GM18861 (cell line): ENCODE measurements around the gene GTF3C5.
"Not testable (repeated sequence)": the region's sequence is repeated elsewhere in the genome, so short reads cannot be mapped to it uniquely, and the experiment has no call there.

Experiments
- ATAC-seq: cut with Tn5 transposase; IDR thresholded peaks from one replicate; pipeline ENCODE4 v1.9.1; 2021; ENCODE audit not compliant: unreplicated experiment

GTF3C5 gene

DNA sequence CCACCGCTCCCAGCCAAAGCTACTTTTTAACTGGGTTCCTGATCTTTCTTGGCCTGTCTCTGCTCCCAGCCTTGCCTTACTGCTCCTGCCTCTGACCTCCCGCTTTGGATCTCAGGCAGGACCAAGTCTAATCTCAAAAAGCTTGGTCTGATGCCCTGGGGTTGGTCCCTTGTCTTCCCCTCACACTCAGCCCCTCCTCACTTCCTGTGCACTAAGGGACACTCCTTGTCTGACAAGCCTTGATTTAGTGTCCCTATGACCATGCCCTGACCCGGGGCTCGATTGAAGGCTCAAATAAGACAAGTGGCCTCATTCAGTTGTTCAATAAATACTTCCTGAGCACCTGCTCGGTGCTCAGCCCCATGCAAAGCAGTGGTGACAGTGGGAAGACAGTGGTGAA, 3.7 kb upstream of the GTF3C5 start:
- no peak for ATAC-seq

DNA sequence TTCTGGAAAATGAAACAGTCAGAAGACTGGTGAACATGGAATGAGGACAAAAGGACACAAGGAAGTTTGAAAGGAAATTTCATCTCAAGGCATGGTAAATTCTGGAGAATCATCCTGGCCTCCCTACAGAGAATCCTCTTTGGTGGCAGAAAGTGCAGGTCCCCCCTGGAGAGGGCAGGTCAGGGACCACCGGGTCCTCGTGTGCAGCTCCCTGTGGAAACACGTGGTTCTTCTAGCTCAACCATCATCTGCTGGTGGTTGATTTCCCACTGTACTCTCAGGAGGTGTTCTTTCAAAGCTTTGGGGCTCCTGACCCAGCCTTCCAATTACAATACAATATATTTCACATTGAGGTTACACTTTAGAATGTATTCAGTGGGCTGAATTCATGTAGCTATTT, 2.6 kb upstream of the GTF3C5 start:
- no peak for ATAC-seq

DNA sequence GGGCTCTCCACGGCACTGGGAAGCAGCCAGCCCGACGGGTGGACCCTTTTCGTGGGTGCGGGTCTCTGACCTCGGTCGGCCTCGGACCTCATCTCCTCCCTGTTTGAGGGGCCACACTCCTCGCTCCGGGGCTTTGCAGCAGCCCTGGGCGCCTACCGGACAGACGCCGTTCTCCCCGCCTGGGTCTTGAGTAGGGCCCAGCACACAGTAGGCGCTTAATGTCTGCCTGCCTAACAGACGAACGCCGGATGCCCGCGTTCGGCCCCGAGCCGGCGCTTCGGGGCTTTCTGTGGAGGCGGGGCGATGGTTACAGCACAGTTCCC, 842 bp upstream of the GTF3C5 start:
- ATAC-seq = no peak

DNA sequence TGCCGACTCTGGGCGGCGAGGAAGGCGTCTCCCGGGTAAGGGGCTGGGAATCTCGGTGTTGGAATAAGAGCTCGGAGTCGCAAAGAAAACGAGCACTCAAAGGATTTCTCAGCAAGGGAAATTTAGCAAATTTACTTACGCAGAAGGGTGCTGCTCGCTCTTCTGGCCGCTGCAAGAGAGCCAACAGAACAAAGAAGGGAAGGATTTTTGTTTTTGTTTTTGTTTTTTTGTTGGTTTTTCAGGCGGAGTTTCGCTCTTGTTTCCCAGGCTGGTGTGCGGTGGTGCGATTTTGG, 279 bp downstream of the GTF3C5 start:
- no peak for ATAC-seq

DNA sequence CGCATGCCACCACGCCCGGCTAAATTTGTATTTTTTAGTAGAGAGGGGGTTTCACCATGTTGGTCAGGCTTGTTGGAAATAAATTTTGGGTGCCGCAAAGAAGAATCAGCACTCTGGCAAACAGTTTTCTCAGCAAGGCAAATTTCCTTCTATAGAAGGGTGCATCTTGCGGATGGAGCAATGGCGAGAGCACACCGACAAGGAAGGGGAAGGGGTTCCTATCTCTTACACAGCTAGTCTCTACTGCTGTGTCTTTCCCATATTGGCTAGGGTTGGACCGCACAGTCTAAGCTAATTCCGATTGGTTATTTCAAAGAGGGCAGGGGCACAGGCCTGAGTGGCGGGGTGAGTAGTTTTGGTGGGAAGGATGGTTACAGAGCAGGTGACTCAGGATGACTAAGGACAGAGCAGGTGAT, 707 bp downstream of the GTF3C5 start:
- no peak for ATAC-seq

DNA sequence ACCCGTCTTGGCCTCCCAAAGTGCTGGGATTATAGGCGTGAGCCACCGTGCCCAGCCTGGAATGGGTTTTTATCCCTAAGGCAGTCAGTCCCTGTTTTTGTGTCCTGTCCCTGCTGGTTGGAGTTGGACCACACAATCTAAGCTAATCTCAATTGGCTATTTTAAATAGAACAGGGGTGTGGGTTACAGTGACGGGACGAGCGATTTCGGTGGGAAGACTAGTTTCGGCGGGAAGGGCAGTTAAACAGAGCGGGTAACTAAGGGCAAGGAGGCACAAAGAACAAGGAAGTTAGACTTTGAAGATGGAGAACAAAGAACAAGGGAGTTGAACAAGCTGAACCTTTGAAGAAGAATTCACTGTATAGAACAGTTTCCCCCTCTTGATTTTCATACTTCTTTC, 1.4 kb downstream of the GTF3C5 start:
- ATAC-seq = no peak

DNA sequence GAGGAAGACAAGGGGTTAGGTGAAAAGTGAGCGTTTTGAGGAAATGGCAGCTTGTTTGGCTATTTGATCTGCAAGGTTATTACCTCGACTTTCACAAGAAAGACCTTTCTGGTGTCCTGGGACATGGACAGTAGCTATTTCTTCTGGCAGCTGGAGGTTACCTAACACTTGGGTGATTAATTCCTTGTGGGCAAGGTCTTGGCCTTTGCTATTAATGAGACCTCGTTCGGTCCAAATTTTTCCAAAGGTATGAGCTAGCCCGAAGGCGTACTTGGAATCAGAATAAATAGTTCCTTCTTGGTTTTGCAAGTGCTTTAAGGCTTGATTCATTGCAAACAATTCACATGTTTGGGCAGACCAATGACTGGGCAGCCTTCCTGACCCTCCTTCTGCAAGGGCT, 4.9 kb downstream of the GTF3C5 start:
- ATAC-seq = no peak

DNA sequence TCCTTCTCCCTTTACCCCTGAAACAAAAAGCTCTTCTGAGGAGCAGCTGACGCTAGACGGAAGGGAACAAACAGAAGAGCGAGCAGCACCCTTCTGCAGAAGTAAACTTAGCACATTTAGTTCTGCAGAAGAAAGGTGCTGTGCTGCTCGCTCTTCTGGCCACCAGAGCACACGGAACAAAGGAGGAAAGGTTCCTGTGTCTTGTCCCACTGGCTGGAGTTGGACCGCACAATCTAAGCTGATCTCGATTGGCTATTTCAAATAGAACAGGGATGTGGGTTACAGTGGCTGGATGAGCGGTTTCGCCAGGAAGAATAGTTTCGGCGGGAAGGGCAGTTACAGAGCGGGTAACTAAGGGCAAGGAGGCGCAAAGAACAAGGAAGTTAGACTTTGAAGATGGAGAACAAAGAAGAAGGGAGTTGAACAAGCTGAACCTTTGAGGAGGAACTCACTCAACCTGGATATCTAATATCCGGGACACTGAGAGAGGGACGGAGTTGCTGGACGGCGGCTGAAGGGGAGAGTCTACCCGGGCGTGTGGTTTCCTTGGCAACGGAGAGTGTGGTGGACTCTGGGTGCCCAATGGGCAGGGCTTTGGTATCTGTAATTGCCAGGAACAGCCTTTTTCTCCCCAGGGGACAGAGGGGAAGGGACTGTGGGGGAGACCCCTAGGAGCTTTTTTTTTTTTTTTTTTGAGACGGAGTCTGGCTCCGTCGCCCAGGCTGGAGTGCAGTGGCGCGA, 7.1 kb downstream of the GTF3C5 start:
- ATAC-seq = no peak

DNA sequence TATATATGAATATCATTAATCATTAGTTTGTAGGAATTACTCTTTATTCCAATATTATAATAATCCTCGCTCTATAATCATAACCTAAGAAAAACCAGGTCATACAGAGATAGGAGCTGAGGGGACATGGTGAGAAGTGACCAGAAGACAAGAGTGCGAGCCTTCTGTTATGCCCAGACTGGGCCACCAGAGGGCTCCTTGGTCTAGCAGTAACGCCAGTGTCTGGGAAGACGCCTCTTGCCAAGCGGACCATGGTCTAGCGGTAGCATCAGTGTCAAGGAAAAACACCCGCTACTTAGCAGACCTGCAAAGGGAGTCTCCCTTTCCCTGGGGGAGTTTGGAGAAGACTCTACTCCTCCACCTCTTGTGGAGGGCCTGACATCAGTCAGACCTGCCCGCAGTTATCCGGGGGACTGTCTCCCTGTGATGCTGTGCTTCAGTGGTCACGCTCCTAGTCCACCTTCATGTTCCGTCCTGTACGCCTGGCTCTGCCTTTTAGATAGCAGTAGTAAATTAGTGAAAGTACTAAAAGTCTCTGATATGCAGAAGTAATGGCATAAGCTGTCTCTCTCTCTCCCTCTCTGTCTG, 10.2 kb downstream of the GTF3C5 start:
- ATAC-seq = not testable (repeated sequence)

DNA sequence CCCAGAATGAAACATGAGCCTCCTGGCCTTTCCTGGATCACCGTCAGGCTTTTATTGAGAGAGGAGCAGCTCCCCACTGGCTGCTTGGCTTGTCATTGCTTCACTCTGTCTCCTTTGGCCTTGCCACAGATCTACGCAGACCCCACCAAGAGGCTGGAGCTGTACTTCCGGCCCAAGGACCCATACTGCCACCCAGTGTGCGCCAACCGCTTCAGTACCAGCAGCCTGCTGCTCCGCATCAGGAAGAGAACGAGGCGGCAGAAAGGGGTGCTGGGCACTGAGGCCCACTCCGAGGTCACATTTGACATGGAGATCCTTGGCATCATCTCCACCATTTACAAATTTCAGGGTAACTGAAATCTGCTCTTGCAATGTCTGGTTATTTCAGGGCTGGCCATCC, 11.2 kb downstream of the GTF3C5 start:
- ATAC-seq = no peak

DNA sequence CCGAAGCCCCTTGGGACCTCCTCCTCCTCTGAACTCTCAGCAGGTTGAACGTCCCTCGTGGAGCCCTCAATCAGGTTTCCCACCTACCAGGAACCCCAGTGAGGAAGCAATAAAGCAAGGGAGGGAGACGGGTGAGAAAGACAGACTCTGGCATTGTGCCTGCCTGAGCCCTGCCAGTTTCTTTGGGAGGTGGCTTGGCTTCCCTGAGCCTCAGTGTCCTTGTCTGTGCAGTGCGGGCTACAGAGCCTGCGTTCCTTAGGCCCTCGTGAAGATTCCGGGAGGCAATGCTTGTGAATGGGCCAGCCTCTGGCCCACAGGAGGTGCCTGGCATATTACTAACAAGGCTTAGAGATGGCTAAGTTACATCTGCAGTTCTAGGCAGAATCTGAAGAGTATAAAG, 11.9 kb downstream of the GTF3C5 start:
- ATAC-seq = no peak

DNA sequence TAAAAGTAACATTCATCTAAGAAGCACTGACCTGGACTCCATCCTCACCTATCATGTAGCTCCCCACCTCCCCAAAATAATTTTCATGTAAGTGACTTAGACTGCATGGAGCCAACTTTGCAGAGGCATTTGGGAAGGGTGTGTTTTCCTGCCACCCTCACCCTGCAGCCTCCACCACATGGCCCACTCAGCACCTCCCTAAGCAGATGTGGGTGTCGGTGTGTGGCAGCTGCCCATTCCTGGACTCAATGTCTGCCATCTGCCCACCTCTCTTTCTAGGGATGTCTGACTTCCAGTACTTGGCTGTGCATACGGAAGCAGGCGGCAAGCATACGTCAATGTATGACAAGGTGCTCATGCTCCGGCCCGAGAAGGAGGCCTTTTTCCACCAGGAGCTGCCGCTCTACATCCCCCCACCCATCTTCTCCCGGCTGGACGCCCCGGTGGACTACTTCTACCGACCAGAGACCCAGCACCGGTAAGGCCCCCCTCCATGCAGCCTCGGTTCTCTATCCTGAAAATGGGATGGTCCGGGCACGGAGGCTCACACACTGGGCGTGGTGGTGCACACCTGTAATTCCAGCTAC, 12.7 kb downstream of the GTF3C5 start:
- no peak for ATAC-seq

DNA sequence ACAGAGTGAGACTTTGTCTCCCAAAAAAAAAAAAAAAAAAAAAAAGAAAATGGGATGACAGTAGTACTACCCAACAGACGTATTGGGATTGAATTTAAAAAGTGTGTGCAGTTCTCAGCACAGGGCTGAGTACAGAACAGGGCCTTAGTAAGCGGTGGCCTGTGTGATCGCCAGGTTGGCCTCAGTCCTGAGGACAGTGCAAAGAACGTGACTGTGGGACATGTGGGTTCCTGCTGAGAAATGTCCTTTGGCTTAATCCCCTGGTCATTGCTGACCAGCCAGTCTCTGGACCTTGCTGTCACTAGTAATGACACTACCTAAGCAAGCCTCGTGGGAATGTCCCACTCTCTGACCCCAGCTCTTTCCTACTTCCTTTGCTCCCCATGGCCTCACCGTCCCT, 13.3 kb downstream of the GTF3C5 start:
- no peak for ATAC-seq

DNA sequence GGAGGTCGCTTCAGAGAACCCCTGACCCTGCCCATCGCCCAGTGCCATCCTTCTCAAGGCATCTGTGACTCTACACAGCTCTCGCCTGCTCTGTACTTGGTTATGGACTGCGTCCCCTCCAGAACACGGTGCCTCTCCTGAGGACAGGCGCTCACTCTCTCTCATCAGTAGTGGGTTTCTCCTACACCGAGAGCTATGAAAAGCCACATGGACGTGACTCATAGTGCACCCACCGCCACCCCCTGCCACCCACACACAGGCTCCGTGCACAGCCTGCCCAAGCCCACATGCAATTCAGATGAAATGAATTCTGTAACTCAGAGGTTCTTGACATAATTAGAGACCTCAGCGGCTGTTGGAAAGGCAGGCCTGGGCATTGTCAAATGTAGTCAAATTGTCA, 13.9 kb downstream of the GTF3C5 start:
- no peak for ATAC-seq

DNA sequence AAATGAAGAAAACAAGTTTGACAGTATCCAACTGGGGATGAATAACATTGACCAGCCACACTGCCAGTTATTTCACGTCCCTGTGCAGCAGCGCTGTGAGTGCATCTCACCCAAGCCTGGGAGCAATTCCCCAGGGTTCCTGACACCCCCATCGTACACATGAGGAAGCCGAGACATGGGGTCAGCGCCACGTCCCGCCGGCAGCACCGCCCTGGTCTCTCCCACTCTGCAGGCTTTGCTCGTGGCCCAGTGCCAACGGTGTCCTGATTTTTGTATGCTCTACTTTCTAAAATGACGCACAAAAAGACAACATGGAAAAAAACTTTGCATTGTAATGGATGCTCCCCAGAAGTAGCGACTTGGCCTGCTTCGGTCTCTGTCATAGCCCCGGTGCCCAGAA, 14.3 kb downstream of the GTF3C5 start:
- no peak for ATAC-seq

DNA sequence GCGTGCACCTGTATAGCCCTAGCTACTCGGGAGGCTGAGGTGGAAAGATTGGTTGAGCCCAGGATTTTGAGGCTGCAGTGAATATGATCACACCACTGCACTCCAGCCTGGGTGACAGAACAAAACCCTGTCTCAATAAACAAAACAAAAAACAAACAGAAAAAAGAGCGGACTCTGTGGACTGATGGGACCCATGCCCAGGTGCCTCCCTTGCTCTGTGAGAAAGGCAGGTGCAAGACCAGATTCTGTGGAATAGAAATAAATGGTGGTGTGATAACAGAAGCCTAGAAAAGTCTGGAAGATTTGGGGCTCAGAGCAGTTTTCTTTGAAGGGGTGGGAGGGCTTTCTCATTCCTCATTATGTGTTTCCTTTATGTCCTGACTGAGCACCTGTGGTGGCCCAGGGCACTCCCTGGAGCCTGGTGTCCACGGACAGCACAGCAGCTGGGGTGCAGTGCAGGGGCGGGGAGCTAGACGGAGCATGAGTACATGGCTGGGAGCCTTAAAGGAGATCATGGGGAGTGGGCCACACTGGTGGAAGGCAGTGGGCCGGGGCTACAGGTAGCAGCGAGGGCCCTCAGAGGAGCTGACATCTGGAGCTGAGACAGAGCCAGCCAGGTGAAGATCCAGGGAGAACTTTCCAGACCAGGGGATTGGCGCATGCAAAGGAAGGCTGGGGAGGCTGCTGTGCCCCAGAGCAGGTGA, 15.6 kb downstream of the GTF3C5 start:
- no peak for ATAC-seq

DNA sequence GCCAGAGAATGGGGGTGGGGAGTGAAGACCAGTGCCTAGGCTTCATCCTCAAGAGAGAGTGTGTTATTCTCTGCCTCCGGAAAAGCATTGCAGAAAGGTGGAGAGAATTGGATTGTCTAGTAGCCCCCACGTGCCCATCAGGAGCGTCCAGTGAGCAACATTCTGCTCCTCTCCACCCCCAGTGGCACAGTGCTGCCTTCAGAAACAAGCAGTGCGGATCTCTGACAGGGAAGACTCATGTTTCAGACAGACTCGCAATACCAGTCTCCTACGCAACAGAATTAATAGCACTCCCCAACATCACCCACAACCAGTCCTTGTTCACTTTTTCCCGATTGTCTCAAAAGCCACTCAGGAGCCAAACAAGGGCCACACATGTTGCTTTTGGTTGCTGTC, 16.1 kb downstream of the GTF3C5 start:
- ATAC-seq = no peak

DNA sequence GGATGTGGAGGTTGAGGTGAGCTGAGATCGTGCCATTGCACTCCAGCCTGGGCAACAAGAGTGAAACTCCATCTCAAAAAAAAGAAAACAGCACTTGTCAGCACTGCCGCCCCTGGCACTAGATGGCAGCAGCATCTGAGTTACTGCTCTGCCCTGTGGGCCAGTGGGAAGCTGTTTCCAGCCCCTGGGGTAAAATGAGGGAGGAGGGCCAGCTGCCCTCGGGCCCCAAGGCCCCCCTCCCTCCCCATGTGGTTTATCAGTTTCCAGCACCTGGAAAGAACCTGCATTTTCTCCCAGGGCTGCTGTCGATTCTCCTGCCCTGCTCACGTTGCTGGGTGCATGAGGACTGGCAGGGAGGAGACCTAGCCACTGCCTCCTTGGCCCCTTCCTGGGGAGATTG, 17.8 kb downstream of the GTF3C5 start:
- no peak for ATAC-seq

DNA sequence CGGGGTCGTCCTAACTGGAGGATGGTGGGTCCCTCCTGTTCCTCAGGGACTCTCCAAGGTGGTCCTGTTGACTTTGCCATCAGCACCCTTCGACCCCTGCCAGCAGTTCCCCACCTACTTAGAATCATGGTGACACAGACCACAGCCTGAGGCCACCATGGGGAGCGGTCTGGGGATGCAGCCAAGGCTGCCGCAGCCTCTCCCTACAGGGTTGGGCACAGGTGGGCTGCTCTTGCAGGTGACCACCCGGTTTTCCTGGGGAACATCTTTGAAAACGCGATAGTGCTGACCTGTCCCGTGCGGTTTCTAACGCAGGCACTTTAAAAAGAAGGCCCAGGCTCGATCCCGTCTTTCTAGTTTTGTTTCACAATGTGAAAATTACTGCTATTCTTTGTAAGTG, 18.2 kb downstream of the GTF3C5 start:
- ATAC-seq = no peak

DNA sequence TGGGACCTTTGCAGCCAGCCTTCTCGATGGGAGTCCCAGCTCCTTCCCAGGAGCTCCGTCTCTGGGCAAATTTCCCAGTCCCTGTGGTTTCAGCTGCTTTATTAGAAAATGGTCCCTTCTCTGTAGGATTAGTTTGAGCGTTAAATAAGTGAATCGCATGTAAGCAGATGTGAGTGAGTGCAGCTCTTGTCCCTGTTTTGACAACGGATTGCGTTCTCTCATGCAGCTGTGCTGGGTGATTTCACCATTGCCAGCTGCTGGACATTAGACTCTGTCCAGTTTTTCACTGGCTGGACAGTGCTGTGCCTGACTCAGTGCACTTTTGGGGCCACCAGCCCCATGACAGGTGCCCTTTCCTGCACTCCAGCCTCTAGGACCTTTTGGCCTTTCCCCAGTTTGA, 19.3 kb downstream of the GTF3C5 start:
- no peak for ATAC-seq

DNA sequence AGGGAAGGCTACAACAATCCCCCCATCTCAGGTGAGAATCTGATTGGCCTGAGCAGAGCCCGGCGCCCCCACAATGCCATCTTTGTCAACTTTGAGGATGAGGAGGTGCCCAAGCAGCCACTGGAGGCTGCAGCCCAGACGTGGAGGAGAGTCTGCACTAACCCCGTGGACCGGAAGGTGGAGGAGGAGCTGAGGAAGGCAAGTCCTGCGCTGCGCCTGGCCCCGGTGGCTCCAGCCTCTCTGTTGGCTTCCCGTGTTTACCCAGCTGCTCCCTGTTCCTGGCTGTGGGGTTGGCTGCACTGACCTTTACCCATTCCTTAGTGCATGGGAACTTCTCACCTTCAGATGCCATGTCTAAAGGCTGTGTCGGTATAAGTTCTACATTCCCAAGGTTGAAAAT, 20.0 kb downstream of the GTF3C5 start:
- no peak for ATAC-seq

DNA sequence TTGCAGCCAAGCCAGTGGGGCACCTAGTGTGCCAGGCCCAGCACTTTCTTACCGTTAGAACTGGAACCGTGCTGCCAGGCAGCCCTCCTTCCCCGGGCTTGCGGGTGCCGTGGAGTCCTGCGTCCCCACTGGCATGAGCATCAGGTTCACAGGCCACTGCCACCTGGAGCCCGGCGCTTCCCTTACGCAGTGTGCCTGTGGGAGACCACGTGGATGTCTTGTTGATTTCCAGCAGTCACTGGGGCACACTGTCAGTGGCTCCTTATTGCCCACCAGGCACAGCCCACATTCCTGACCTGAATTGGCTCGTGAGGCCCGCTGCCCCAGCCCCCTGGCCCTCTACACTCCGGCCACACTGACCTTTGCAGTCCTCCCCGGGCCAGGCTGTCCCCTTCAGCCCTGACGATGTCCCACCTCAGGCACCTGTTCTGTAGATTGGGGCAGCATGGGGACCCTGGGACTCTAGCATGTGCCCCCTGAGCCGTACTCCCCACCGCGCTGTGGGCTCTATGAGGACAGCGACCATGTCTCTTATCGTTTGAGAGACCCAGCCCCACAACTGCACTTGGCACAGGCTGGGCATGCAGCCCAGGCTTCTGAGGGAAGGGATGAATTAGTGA, 20.6 kb downstream of the GTF3C5 start:
- ATAC-seq = no peak
